Fibroblast of lung (primary cell): ENCODE measurements around the gene L3MBTL4. TPM values are rescaled to one million over a fixed set of nuclear protein-coding genes. Genes with fewer than 3 reads are reported as not detected.
"Not testable (repeated sequence)": the region's sequence is repeated elsewhere in the genome, so short reads cannot be mapped to it uniquely, and the experiment has no call there.

ENCODE experiments used
- DNase-seq, 2 donors: peaks; one replicate each; pipeline versions ENCODE4 v3.0.0 to v3.0.0-alpha.2; 2010; ENCODE audit warnings: low read depth in 2 of 2
- H2AFZ ChIP-seq: 2 replicates; pipeline ENCODE4 v1.5.1; 2012; ENCODE audit warnings: low read length, control low read depth, inconsistent platforms
- H3K27ac ChIP-seq: 2 replicates; pipeline ENCODE4 v1.5.1; 2011; ENCODE audit warnings: low read length, control low read depth; ENCODE audit not compliant: insufficient read depth
- H3K27me3 ChIP-seq: 2 replicates; pipeline ENCODE4 v1.5.1; 2011; ENCODE audit warnings: mild to moderate bottlenecking, low read length; ENCODE audit not compliant: control insufficient read depth, insufficient read depth
- H3K36me3 ChIP-seq: 2 replicates; pipeline ENCODE4 v1.5.1; 2011; ENCODE audit warnings: low read length; ENCODE audit not compliant: control insufficient read depth, insufficient read depth
- H3K4me1 ChIP-seq: 2 replicates; pipeline ENCODE4 v1.5.1; 2011; ENCODE audit warnings: low read length; ENCODE audit not compliant: control insufficient read depth, insufficient read depth; ENCODE audit errors: extremely low read depth
- H3K4me2 ChIP-seq: 2 replicates; pipeline ENCODE4 v1.5.1; 2011; ENCODE audit warnings: low read length, control low read depth; ENCODE audit not compliant: insufficient read depth; ENCODE audit errors: extremely low read depth
- H3K4me3 ChIP-seq, 4 experiments: fragments of 200-600 bp in 1 of 4; sonication (generic) in 1 of 4; replicated peaks in 1 of 4; 2 replicates each; pipeline ENCODE4 v1.5.1; 2011 to 2016; ENCODE audit warnings: low read length in 4 of 4, low read depth in 3 of 4, mild to moderate bottlenecking in 3 of 4, control low read depth in 2 of 4, inconsistent platforms in 1 of 4, mixed read lengths in 1 of 4; ENCODE audit not compliant: insufficient read depth in 1 of 4; ENCODE audit errors: control extremely low read depth in 1 of 4
- H3K79me2 ChIP-seq: 2 replicates; pipeline ENCODE4 v1.5.1; 2012; ENCODE audit warnings: mild to moderate bottlenecking, low read length, inconsistent platforms; ENCODE audit not compliant: control insufficient read depth, insufficient read depth
- H3K9ac ChIP-seq: 2 replicates; pipeline ENCODE4 v1.5.1; 2011; ENCODE audit warnings: mild to moderate bottlenecking, low read length, control low read depth; ENCODE audit not compliant: insufficient read depth
- H3K9me3 ChIP-seq: 2 replicates; pipeline ENCODE4 v1.5.1; 2012; ENCODE audit warnings: low read depth, low read length; ENCODE audit not compliant: control insufficient read depth, insufficient read depth
- H4K20me1 ChIP-seq: 2 replicates; pipeline ENCODE4 v1.5.1; 2011; ENCODE audit warnings: low read length; ENCODE audit not compliant: control insufficient read depth, insufficient read depth; ENCODE audit errors: extremely low read depth
- CTCF ChIP-seq, 2 donors: IDR thresholded peaks in 1 of 2; conservative IDR thresholded peaks in 1 of 2; 1 replicate in 1 of 2; 2 replicates in 1 of 2; pipeline ENCODE4 v1.5.1; 2011 to 2012; ENCODE audit warnings: low read length in 2 of 2, control low read depth in 1 of 2, inconsistent platforms in 1 of 2, low read depth in 1 of 2, mild to moderate bottlenecking in 1 of 2
- EZH2 ChIP-seq: IDR thresholded peaks from 2 replicates; pipeline ENCODE4 v1.5.1; 2012; ENCODE audit warnings: low read length, control low read depth, mild to moderate bottlenecking; ENCODE audit errors: missing control alignments
- polyA plus RNA-seq, 2 donors: library from polyadenylated mRNA; depleted of rRNA in 1 of 2; stranded (reverse) in 1 of 2; unstranded in 1 of 2; fragments of >200 nt; gene quantifications; 2 replicates each; pipeline ENCODE4 v1.2.1, GENCODE V29; 2011 to 2012; ENCODE audit warnings: missing spikeins in 1 of 2
- total RNA-seq: library from RNA; depleted of rRNA; stranded (reverse); fragments of >200 nt; gene quantifications from 2 replicates; pipeline ENCODE4 v1.2.1, GENCODE V29; 2014

The L3MBTL4 gene
- total and polyA plus RNA-seq, 2 donors (not counting 1 experiment from before 2014, with no cell fraction given), result 0.06 to 0.33 TPM

DNA sequence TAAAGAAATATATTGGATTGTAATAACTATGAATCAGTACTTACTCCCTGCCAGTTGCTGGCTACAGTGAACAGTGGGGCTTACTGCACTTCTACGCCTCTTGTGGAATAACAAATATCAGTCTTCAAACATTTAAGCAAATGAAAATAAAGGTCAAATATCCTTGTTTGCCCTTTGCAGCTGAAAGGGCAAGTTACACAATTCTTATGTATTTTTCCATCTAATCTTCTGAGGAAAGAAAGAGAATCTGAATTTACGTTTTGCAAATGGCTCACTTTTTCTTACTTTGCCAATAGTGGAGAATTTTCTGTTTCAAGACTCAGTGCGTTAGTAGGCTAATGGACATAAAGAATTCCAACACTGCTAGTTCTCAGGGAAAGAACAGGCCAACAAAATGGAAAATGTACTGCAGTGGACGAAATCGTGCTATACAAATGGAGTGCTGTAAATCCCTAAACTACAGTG lies 362.2 kb downstream of the L3MBTL4 start:
- Histone ChIP-seq H3K79me2 (no peaks in the 10 kb centered on the region), H3K4me3 (no peak overlapping the region), H3K9ac (no peak overlapping the region), H3K4me2 (no peak overlapping the region), H3K4me1 (peaks cover 5% of the 10 kb centered on the region), H3K9me3 (no peaks in the 10 kb centered on the region), H3K27ac (no peak overlapping the region), H4K20me1 (no peaks in the 10 kb centered on the region), H2AFZ (no peak overlapping the region), H3K27me3 (no peaks in the 10 kb centered on the region), H3K36me3 (no peaks in the 10 kb centered on the region)
- TF ChIP-seq EZH2 (no peak), CTCF (conservative IDR thresholded peaks at IDR 0.05 in 1 of 2, IDR thresholded peaks at IDR 0.05 in 1 of 2; ENCODE audit: low read depth in 1 of 2, low read length in 2 of 2) (no peak)
- DNase-seq, result peak in 1 of 2 donors; percentile 55

- H4K20me1 ChIP-seq, H3K27me3 ChIP-seq, H3K9me3 ChIP-seq, H3K36me3 ChIP-seq, H2AFZ ChIP-seq, H3K4me1 ChIP-seq, H3K79me2 ChIP-seq, H3K4me2 ChIP-seq, H3K9ac ChIP-seq, H3K27ac ChIP-seq, H3K4me3 ChIP-seq: not testable (repeated sequence)
- DNase-seq, result peak in 1 of 2 donors; percentile 33
Observed at GRCh38 chr18:6047596-6047995, 367.1 kb downstream of the L3MBTL4 start.

DNA sequence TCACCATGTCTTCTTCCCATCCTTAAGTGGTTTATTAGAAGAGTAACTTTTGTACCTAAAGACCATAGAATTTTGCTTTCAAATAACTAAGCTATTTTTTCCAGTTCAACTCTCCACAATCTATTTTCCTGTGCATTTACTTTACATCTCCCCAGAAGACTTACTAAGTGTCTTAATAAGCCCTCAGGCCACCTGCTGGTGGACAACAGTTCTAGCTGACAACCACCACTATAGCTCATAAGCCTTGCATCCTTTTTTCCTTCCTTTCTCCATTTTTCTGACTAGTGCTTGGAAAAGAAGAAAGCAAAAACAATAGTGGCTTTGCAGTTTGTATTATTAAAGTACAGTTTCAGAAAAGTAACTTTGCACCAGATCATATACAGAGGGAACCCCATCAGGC lies 369.9 kb downstream of the L3MBTL4 start:
- Histone ChIP-seq H3K9ac (no peak overlapping the region), H3K27ac (no peak overlapping the region), H3K36me3 (no peaks in the 10 kb centered on the region), H3K79me2 (no peaks in the 10 kb centered on the region), H2AFZ (no peak overlapping the region), H3K4me3 (no peak overlapping the region), H4K20me1 (no peaks in the 10 kb centered on the region), H3K4me1 (no peaks in the 10 kb centered on the region), H3K9me3 (no peaks in the 10 kb centered on the region), H3K27me3 (no peaks in the 10 kb centered on the region), H3K4me2 (no peak overlapping the region)
- DNase-seq, result no peak
- TF ChIP-seq EZH2 (no peak), CTCF (conservative IDR thresholded peaks at IDR 0.05 in 1 of 2, IDR thresholded peaks at IDR 0.05 in 1 of 2; ENCODE audit: low read depth in 1 of 2, low read length in 2 of 2) (peak in 1 of 2 donors; percentile 25)
